HepG2 (cell line): Measurements from ENCODE around the gene TRAPPC5. TPM values are rescaled to one million over a fixed set of nuclear protein-coding genes. Genes with fewer than 3 reads are reported as not detected.

Source experiments
- BCL6 ChIP-seq: IDR thresholded peaks from 2 replicates; pipeline ENCODE4 v1.6.1; 2016; ENCODE audit warnings: missing genetic modification reagents, missing compliant biosample characterization
- BORCS8-MEF2B ChIP-seq: sonication (generic); formaldehyde crosslinking; IDR thresholded peaks from 2 replicates; pipeline ENCODE4 v1.8.0; 2022; ENCODE audit warnings: mild to moderate bottlenecking, missing genetic modification reagents
- ELF4 ChIP-seq: sonication (generic); formaldehyde crosslinking; IDR thresholded peaks from 2 replicates; pipeline ENCODE4 v1.5.0; 2020; ENCODE audit warnings: missing genetic modification reagents, mild to moderate bottlenecking, moderate library complexity, borderline replicate concordance
- ETV5 ChIP-seq: IDR thresholded peaks from 2 replicates; pipeline ENCODE4 v1.6.1; 2018; ENCODE audit warnings: missing biosample characterization, missing genetic modification reagents, inconsistent platforms, borderline replicate concordance
- GATAD2A ChIP-seq: IDR thresholded peaks from 2 replicates; pipeline ENCODE4 v1.6.1; 2016
- IKZF4 ChIP-seq: sonication (generic); formaldehyde crosslinking; IDR thresholded peaks from 2 replicates; pipeline ENCODE4 v1.5.1; 2020; ENCODE audit warnings: borderline replicate concordance, mild to moderate bottlenecking, low read depth, missing genetic modification reagents; ENCODE audit errors: not compliant biosample characterization
- KDM5A ChIP-seq: fragments of 200-600 bp; sonication (generic); IDR thresholded peaks from 2 replicates; pipeline ENCODE4 v1.7.0; 2018; ENCODE audit warnings: antibody characterized with exemption, mild to moderate bottlenecking, low read length, borderline replicate concordance
- MXD3 ChIP-seq: IDR thresholded peaks from 2 replicates; pipeline ENCODE4 v1.6.1; 2016; ENCODE audit warnings: mild to moderate bottlenecking, missing biosample characterization, missing genetic modification reagents
- PHB2 ChIP-seq: fragments of 450-650 bp; IDR thresholded peaks from 2 replicates; pipeline ENCODE4 v1.6.1; 2018; ENCODE audit not compliant: partially characterized antibody
- SAP130 ChIP-seq: IDR thresholded peaks from 2 replicates; pipeline ENCODE4 v1.6.1; 2016; ENCODE audit warnings: low read depth
- SMAD9 ChIP-seq: sonication (generic); formaldehyde crosslinking; IDR thresholded peaks from 2 replicates; pipeline ENCODE4 v1.5.1; 2020; ENCODE audit warnings: mild to moderate bottlenecking, missing genetic modification reagents
- TMF1 ChIP-seq: sonication (generic); formaldehyde crosslinking; IDR thresholded peaks from 2 replicates; pipeline ENCODE4 v1.8.1; 2022; ENCODE audit warnings: low read depth, missing genetic modification reagents
- ZNF264 ChIP-seq: sonication (generic); formaldehyde crosslinking; IDR thresholded peaks from 2 replicates; pipeline ENCODE4 v1.4.0; 2020; ENCODE audit warnings: missing genetic modification reagents
- ZNF782 ChIP-seq: sonication (generic); formaldehyde crosslinking; IDR thresholded peaks from 2 replicates; pipeline ENCODE4 v1.4.0; 2020; ENCODE audit warnings: missing genetic modification reagents, mild to moderate bottlenecking, borderline replicate concordance
- polyA plus RNA-seq, 8 experiments: library from polyadenylated mRNA; depleted of rRNA in 3 of 8; stranded (reverse) in 7 of 8; unstranded in 1 of 8; fragments of >200 nt; fragmentation: Illumina TruSeq in 4 of 8; extraction: Trizol in 4 of 8; gene quantifications; 2 replicates each; pipeline versions ENCODE4 v1.2.1 to v1.2.3, GENCODE V29; 2011 to 2016; ENCODE audit warnings: low read depth in 4 of 8, missing spikeins in 1 of 8, mixed read lengths in 1 of 8; ENCODE audit not compliant: insufficient read depth in 1 of 8
- total RNA-seq, 5 experiments: library from RNA; depleted of rRNA; stranded (reverse); fragments of >200 nt; fragmentation: Illumina TruSeq; extraction: Trizol; gene quantifications; 2 replicates each; pipeline ENCODE4 v1.2.3, GENCODE V29; 2016; ENCODE audit warnings: low read depth in 1 of 5
- TF ChIP-seq, protein P1 (sequence below): IDR thresholded peaks from 2 replicates; pipeline ENCODE4 v1.6.1; 2016
- TF ChIP-seq, protein P2 (sequence below): sonication (generic); formaldehyde crosslinking; IDR thresholded peaks from 2 replicates; pipeline ENCODE4 v1.5.1; 2020; ENCODE audit warnings: mild to moderate bottlenecking, missing genetic modification reagents, moderate library complexity
- TF ChIP-seq, protein P3 (sequence below): sonication (generic); formaldehyde crosslinking; IDR thresholded peaks from 2 replicates; pipeline ENCODE4 v1.5.1; 2020; ENCODE audit warnings: missing genetic modification reagents, mild to moderate bottlenecking, borderline replicate concordance
- TF ChIP-seq, protein P4 (sequence below): sonication (generic); formaldehyde crosslinking; IDR thresholded peaks from 2 replicates; pipeline ENCODE4 v1.9.0; 2021; ENCODE audit warnings: missing genetic modification reagents, borderline replicate concordance
- TF ChIP-seq, protein P5 (sequence below): sonication (generic); formaldehyde crosslinking; IDR thresholded peaks from 2 replicates; pipeline ENCODE4 v1.8.0; 2022; ENCODE audit warnings: missing genetic modification reagents, mild to moderate bottlenecking, moderate library complexity, borderline replicate concordance

The TRAPPC5 gene
- total and polyA plus RNA-seq, 2 of the 13 experiments (the other 11 are each of a cell fraction or from before 2014, with no cell fraction given), result 38.5 to 78.7 TPM

DNA sequence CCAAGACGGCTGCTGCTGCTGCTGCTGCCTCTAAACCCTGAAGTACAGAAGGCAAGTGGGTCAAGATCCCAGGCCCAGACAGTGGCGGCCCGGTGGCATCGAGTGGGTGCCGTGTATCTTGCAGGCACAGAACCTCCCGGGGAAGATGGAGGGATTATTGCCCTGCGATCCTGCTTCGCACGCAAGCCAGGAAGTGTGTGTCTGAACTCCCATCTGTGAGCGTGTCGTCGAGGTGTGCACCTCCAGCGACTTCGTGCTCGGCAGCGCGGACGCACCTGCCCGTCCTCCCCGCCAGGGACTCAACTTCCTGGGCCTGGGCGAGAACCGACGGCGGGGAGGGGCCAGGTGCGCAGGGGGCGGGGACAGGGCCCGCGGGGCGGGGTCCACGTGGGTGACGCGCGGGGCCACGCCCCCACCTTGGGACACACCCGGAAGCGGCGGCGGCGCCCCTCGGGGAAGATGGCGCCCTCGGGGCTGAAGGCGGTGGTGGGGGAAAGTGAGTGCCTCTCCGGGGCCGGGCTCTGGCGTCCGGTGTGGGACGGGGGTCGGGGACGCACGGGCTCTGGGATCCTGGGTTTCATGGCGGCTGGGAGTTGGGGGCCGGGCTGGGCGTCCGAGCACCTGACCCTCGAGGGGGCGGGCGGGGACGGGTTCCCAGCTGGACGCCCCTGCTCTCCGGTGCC lies 43.8 kb upstream of the TRAPPC5 start, which contains the start of gene STXBP2 (continued):
- TF ChIP-seq ETV5 (peak; percentile 73), ZNF264 (CRISPR knock-in tag) (no peak), PHB2 (no peak), ELF4 (CRISPR knock-in tag) (peak; percentile 74; the same call in 1 of the 2 replicates), ZNF782 (CRISPR knock-in tag) (no peak), MXD3 (CRISPR knock-in tag) (no peak), BORCS8-MEF2B (CRISPR knock-in tag) (peak; percentile 72; the same call in 1 of the 2 replicates), GATAD2A (no peak), KDM5A (no peak; the same call in 1 of the 2 replicates), BCL6 (CRISPR knock-in tag) (no peak), TMF1 (CRISPR knock-in tag) (0 out of 2 replicates have a peak, but pooled peaks have one; percentile 80), SMAD9 (no peak), IKZF4 (CRISPR knock-in tag) (peak; percentile 57), SAP130 (CRISPR knock-in tag) (peak; percentile 66)
- TF ChIP-seq, protein P1, sequence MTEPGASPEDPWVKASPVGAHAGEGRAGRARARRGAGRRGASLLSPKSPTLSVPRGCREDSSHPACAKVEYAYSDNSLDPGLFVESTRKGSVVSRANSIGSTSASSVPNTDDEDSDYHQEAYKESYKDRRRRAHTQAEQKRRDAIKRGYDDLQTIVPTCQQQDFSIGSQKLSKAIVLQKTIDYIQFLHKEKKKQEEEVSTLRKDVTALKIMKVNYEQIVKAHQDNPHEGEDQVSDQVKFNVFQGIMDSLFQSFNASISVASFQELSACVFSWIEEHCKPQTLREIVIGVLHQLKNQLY, result no peak
- TF ChIP-seq, protein P2, sequence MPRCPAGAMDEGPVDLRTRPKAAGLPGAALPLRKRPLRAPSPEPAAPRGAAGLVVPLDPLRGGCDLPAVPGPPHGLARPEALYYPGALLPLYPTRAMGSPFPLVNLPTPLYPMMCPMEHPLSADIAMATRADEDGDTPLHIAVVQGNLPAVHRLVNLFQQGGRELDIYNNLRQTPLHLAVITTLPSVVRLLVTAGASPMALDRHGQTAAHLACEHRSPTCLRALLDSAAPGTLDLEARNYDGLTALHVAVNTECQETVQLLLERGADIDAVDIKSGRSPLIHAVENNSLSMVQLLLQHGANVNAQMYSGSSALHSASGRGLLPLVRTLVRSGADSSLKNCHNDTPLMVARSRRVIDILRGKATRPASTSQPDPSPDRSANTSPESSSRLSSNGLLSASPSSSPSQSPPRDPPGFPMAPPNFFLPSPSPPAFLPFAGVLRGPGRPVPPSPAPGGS (CRISPR knock-in tag), result no peak
- TF ChIP-seq, protein P3, sequence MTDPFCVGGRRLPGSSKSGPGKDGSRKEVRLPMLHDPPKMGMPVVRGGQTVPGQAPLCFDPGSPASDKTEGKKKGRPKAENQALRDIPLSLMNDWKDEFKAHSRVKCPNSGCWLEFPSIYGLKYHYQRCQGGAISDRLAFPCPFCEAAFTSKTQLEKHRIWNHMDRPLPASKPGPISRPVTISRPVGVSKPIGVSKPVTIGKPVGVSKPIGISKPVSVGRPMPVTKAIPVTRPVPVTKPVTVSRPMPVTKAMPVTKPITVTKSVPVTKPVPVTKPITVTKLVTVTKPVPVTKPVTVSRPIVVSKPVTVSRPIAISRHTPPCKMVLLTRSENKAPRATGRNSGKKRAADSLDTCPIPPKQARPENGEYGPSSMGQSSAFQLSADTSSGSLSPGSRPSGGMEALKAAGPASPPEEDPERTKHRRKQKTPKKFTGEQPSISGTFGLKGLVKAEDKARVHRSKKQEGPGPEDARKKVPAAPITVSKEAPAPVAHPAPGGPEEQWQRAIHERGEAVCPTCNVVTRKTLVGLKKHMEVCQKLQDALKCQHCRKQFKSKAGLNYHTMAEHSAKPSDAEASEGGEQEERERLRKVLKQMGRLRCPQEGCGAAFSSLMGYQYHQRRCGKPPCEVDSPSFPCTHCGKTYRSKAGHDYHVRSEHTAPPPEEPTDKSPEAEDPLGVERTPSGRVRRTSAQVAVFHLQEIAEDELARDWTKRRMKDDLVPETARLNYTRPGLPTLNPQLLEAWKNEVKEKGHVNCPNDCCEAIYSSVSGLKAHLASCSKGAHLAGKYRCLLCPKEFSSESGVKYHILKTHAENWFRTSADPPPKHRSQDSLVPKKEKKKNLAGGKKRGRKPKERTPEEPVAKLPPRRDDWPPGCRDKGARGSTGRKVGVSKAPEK (CRISPR knock-in tag), result no peak
- TF ChIP-seq, protein P4, sequence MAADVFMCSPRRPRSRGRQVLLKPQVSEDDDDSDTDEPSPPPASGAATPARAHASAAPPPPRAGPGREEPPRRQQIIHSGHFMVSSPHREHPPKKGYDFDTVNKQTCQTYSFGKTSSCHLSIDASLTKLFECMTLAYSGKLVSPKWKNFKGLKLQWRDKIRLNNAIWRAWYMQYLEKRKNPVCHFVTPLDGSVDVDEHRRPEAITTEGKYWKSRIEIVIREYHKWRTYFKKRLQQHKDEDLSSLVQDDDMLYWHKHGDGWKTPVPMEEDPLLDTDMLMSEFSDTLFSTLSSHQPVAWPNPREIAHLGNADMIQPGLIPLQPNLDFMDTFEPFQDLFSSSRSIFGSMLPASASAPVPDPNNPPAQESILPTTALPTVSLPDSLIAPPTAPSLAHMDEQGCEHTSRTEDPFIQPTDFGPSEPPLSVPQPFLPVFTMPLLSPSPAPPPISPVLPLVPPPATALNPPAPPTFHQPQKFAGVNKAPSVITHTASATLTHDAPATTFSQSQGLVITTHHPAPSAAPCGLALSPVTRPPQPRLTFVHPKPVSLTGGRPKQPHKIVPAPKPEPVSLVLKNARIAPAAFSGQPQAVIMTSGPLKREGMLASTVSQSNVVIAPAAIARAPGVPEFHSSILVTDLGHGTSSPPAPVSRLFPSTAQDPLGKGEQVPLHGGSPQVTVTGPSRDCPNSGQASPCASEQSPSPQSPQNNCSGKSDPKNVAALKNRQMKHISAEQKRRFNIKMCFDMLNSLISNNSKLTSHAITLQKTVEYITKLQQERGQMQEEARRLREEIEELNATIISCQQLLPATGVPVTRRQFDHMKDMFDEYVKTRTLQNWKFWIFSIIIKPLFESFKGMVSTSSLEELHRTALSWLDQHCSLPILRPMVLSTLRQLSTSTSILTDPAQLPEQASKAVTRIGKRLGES (CRISPR knock-in tag), result no peak
- TF ChIP-seq, protein P5, sequence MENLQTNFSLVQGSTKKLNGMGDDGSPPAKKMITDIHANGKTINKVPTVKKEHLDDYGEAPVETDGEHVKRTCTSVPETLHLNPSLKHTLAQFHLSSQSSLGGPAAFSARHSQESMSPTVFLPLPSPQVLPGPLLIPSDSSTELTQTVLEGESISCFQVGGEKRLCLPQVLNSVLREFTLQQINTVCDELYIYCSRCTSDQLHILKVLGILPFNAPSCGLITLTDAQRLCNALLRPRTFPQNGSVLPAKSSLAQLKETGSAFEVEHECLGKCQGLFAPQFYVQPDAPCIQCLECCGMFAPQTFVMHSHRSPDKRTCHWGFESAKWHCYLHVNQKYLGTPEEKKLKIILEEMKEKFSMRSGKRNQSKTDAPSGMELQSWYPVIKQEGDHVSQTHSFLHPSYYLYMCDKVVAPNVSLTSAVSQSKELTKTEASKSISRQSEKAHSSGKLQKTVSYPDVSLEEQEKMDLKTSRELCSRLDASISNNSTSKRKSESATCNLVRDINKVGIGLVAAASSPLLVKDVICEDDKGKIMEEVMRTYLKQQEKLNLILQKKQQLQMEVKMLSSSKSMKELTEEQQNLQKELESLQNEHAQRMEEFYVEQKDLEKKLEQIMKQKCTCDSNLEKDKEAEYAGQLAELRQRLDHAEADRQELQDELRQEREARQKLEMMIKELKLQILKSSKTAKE (CRISPR knock-in tag), result peak; percentile 43; the same call in 1 of the 2 replicates
